RWPE2 (cell line): ENCODE results near the gene JPH4.

Experiments
- ATAC-seq: fragments of 200-7000 bp; cut with Tn5 transposase; 3 replicates; pipeline ENCODE4 v1.9.1; 2021; ENCODE audit warnings: low read depth
- DNase-seq: peaks from one replicate; pipeline ENCODE4 v3.0.0-alpha.2; 2020; ENCODE audit warnings: low spot score
- H3K27ac ChIP-seq: fragments of 450-650 bp; 2 replicates; pipeline ENCODE4 v1.5.1; 2017; ENCODE audit warnings: mild to moderate bottlenecking; ENCODE audit not compliant: poor library complexity, severe bottlenecking
- H3K27me3 ChIP-seq: fragments of 250-450 bp; sonication (Bioruptor Pico); 2 replicates; pipeline ENCODE4 v1.5.1; 2021; ENCODE audit warnings: mild to moderate bottlenecking, moderate library complexity; ENCODE audit not compliant: insufficient read depth, poor library complexity, severe bottlenecking
- H3K36me3 ChIP-seq: fragments of 250-450 bp; sonication (Bioruptor Pico); 2 replicates; pipeline ENCODE4 v1.5.1; 2020; ENCODE audit warnings: low read depth, mild to moderate bottlenecking, moderate library complexity
- H3K4me1 ChIP-seq: fragments of 250-450 bp; sonication (Bioruptor Pico); 2 replicates; pipeline ENCODE4 v1.5.1; 2021; ENCODE audit warnings: mild to moderate bottlenecking, moderate library complexity; ENCODE audit not compliant: insufficient read depth, poor library complexity, severe bottlenecking
- H3K4me3 ChIP-seq: fragments of 250-450 bp; sonication (Bioruptor Pico); 2 replicates; pipeline ENCODE4 v1.5.1; 2021; ENCODE audit warnings: mild to moderate bottlenecking, moderate library complexity; ENCODE audit not compliant: severe bottlenecking
- H3K9me3 ChIP-seq: fragments of 250-450 bp; sonication (Bioruptor Pico); 2 replicates; pipeline ENCODE4 v1.5.1; 2021; ENCODE audit warnings: mild to moderate bottlenecking, moderate library complexity; ENCODE audit not compliant: severe bottlenecking
- CTCF ChIP-seq: fragments of 450-650 bp; IDR thresholded peaks from one replicate; pipeline ENCODE4 v1.5.1; 2017; ENCODE audit warnings: mild to moderate bottlenecking, moderate library complexity; ENCODE audit not compliant: poor library complexity, severe bottlenecking

The JPH4 gene

GRCh38 chr14:23533652-23534435, 44.7 kb downstream of the JPH4 start:
- Histone ChIP-seq H3K4me3 (no peak overlapping the region), H3K27me3 (no peaks in the 10 kb centered on the region), H3K36me3 (no peaks in the 10 kb centered on the region), H3K27ac (no peak overlapping the region), H3K4me1 (no peaks in the 10 kb centered on the region), H3K9me3 (no peaks in the 10 kb centered on the region)
- TF ChIP-seq CTCF, result no peak
- DNase-seq, result no peak
- ATAC-seq, result no peak

- ATAC-seq (no peak), DNase-seq (no peak)
- no peaks in the 10 kb centered on the region for H3K9me3 ChIP-seq
- no peaks in the 10 kb centered on the region for H3K36me3 ChIP-seq
- no peaks in the 10 kb centered on the region for H3K4me1 ChIP-seq
- TF ChIP-seq CTCF, result no peak
- no peaks in the 10 kb centered on the region for H3K27me3 ChIP-seq
- no peak overlapping the region for H3K4me3 ChIP-seq
- no peak overlapping the region for H3K27ac ChIP-seq
Observed at GRCh38 chr14:23532658-23533057, 45.9 kb downstream of the JPH4 start.

- DNase-seq (no peak), ATAC-seq (no peak)
- Histone ChIP-seq H3K27ac (no peak overlapping the region), H3K4me1 (no peaks in the 10 kb centered on the region), H3K36me3 (no peaks in the 10 kb centered on the region), H3K27me3 (no peaks in the 10 kb centered on the region), H3K9me3 (no peaks in the 10 kb centered on the region), H3K4me3 (no peak overlapping the region)
- TF ChIP-seq CTCF, result no peak
Observed at GRCh38 chr14:23531391-23531790, 47.2 kb downstream of the JPH4 start.

- Histone ChIP-seq H3K4me1 (no peaks in the 10 kb centered on the region), H3K36me3 (no peaks in the 10 kb centered on the region), H3K27me3 (no peaks in the 10 kb centered on the region), H3K9me3 (no peaks in the 10 kb centered on the region), H3K27ac (no peak overlapping the region), H3K4me3 (no peak overlapping the region)
- no peak for DNase-seq
- no peak for TF ChIP-seq CTCF
- ATAC-seq, result no peak
Observed at GRCh38 chr14:23530375-23531055, 48.1 kb downstream of the JPH4 start.

- ATAC-seq, result no peak
- no peak overlapping the region for H3K27ac ChIP-seq
- H3K4me1 ChIP-seq, result no peaks in the 10 kb centered on the region
- H3K9me3 ChIP-seq, result no peaks in the 10 kb centered on the region
- no peak for DNase-seq
- no peak overlapping the region for H3K4me3 ChIP-seq
- no peak for TF ChIP-seq CTCF
- no peaks in the 10 kb centered on the region for H3K27me3 ChIP-seq
- no peaks in the 10 kb centered on the region for H3K36me3 ChIP-seq
Observed at GRCh38 chr14:23529016-23529415, 49.6 kb downstream of the JPH4 start.
